GM21526 (cell line): ENCODE results near the gene ZNF660.
"Not testable (repeated sequence)": the region's sequence is repeated elsewhere in the genome, so short reads cannot be mapped to it uniquely, and the experiment has no call there.

ENCODE experiments used
- ATAC-seq: cut with Tn5 transposase; IDR thresholded peaks from one replicate; pipeline ENCODE4 v1.9.1; 2021; ENCODE audit warnings: moderate library complexity; ENCODE audit not compliant: unreplicated experiment, low FRiP score

The ZNF660 gene

GRCh38 chr3:44584646-44585501 is at the start of gene ZNF660:
Gene ZNF660, plus strand, starts transcription at chr3:44584964. Its CDS starts 9,230 bp downstream, at chr3:44594194.
- no peak for ATAC-seq

- ATAC-seq: no peak
These were observed 49.4 kb upstream of the ZNF660 start for GRCh38 chr3:44535364-44535763.

GRCh38 chr3:44544811-44545210 is 40.0 kb upstream of the ZNF660 start:
- ATAC-seq: not testable (repeated sequence)

GRCh38 chr3:44554626-44555592 is 29.9 kb upstream of the ZNF660 start, which contains the start of gene ZKSCAN7:
Gene ZKSCAN7, plus strand, starts transcription at chr3:44555193. Its CDS starts 1,855 bp downstream, at chr3:44557048.
- peak; percentile 76 for ATAC-seq

GRCh38 chr3:44555723-44556122 is 29.0 kb upstream of the ZNF660 start:
- ATAC-seq: no peak

- ATAC-seq: no peak
These were observed 27.7 kb upstream of the ZNF660 start for GRCh38 chr3:44557074-44557473.

- no peak for ATAC-seq
These were observed 23.7 kb upstream of the ZNF660 start for GRCh38 chr3:44561076-44561475.

GRCh38 chr3:44562147-44562546 is 22.6 kb upstream of the ZNF660 start:
- ATAC-seq: no peak

- no peak for ATAC-seq
These were observed 16.2 kb upstream of the ZNF660 start for GRCh38 chr3:44568561-44568960.

GRCh38 chr3:44571024-44571423 is 13.7 kb upstream of the ZNF660 start:
- no peak for ATAC-seq

GRCh38 chr3:44576613-44577012 is 8.2 kb upstream of the ZNF660 start:
- ATAC-seq: no peak

- ATAC-seq: not testable (repeated sequence)
These were observed 7.3 kb upstream of the ZNF660 start for GRCh38 chr3:44577354-44577952.

GRCh38 chr3:44578316-44578715 is 6.4 kb upstream of the ZNF660 start:
- ATAC-seq: not testable (repeated sequence)

- ATAC-seq: not testable (repeated sequence)
These were observed 5.7 kb upstream of the ZNF660 start for GRCh38 chr3:44578924-44579515.

- ATAC-seq: not testable (repeated sequence)
These were observed 5.0 kb upstream of the ZNF660 start for GRCh38 chr3:44579749-44580148.

- not testable (repeated sequence) for ATAC-seq
These were observed 3.8 kb upstream of the ZNF660 start for GRCh38 chr3:44580971-44581370.

GRCh38 chr3:44596621-44597020 is 11.9 kb downstream of the ZNF660 start:
- no peak for ATAC-seq

- ATAC-seq: no peak
These were observed 17.0 kb downstream of the ZNF660 start for GRCh38 chr3:44601749-44602148.

- no peak for ATAC-seq
These were observed 27.9 kb downstream of the ZNF660 start for GRCh38 chr3:44612678-44613077.
